Gastrocnemius medialis (tissue), 4 donors: Measurements from ENCODE around the gene C18orf63. TPM values are rescaled to one million over a fixed set of nuclear protein-coding genes. Genes with fewer than 3 reads are reported as not detected.

Experiments
- ATAC-seq, 2 donors: fragments of 150-250 bp; one replicate each; pipeline ENCODE4 v1.9.1; 2016
- DNase-seq, 2 donors: peaks; one replicate each; pipeline ENCODE4 v3.0.0-alpha.2; 2019
- H3K27ac ChIP-seq, 4 donors: fragments of 200-600 bp; sonication (generic); 1 replicate in 1 of 4; 2 replicates in 3 of 4; pipeline ENCODE4 v1.5.1; 2016 to 2018; ENCODE audit warnings: mild to moderate bottlenecking in 2 of 4, moderate library complexity in 1 of 4
- H3K27me3 ChIP-seq, 3 donors: fragments of 200-600 bp; sonication (generic) in 2 of 3; 1 replicate in 1 of 3; 2 replicates in 2 of 3; pipeline versions ENCODE4 v1.5.1 to v1.6.0; 2016 to 2019; ENCODE audit warnings: mild to moderate bottlenecking in 1 of 3, moderate library complexity in 1 of 3
- H3K36me3 ChIP-seq, 2 donors: fragments of 200-600 bp; sonication (generic) in 1 of 2; one replicate each; pipeline ENCODE4 v1.5.1; 2017 to 2018
- H3K4me1 ChIP-seq, 2 donors: fragments of 200-600 bp; sonication (generic) in 1 of 2; one replicate each; pipeline ENCODE4 v1.5.1; 2016 to 2017; ENCODE audit warnings: mild to moderate bottlenecking in 2 of 2
- H3K4me3 ChIP-seq, 4 donors: fragments of 200-600 bp; sonication (generic) in 3 of 4; 1 replicate in 1 of 4; 2 replicates in 3 of 4; pipeline ENCODE4 v1.5.1; 2016 to 2019; ENCODE audit warnings: mild to moderate bottlenecking in 2 of 4
- H3K9me3 ChIP-seq, 3 donors: fragments of 200-600 bp; sonication (generic) in 2 of 3; 1 replicate in 1 of 3; 2 replicates in 2 of 3; pipeline ENCODE4 v1.5.1; 2016 to 2019
- POLR2A ChIP-seq, 2 donors: fragments of 450-650 bp; IDR thresholded peaks; one replicate each; pipeline ENCODE4 v1.6.1; 2017; ENCODE audit warnings: antibody characterized with exemption in 2 of 2, mild to moderate bottlenecking in 2 of 2, moderate library complexity in 2 of 2
- in situ Hi-C, 4 donors: fragments of 200-750 bp; cut with MboI; loops; one replicate each; pipeline versions ENCODE4 v1.15.0 to v1.8.0; 2017; ENCODE audit warnings: low sequenced_read_pairs in 4 of 4
- intact Hi-C: fragments of 100-400 bp; cut with DNase I; formaldehyde crosslinking; loops from one replicate; pipeline ENCODE4 v1.15.1; 2023; ENCODE audit warnings: low total_unique reads
- total RNA-seq, 4 donors: library from RNA; depleted of rRNA; stranded (reverse); fragments of >200 nt; gene quantifications; one replicate each; pipeline versions ENCODE4 v1.1.0 to v1.2.3, GENCODE V29; 2016
- TF ChIP-seq, protein P1 (sequence below), 5 experiments: fragments of 450-650 bp in 3 of 5; fragments of 200-600 bp in 2 of 5; sonication (generic) in 2 of 5; IDR thresholded peaks in 4 of 5; conservative IDR thresholded peaks in 1 of 5; 1 replicate in 4 of 5; 2 replicates in 1 of 5; pipeline ENCODE4 v1.5.1; 2016 to 2019; ENCODE audit warnings: antibody characterized with exemption in 5 of 5, mild to moderate bottlenecking in 3 of 5, moderate library complexity in 3 of 5

The C18orf63 gene
- total RNA-seq, 4 donors from 2014 or later = not detected

- no peak for TF ChIP-seq POLR2A (IDR thresholded peaks at IDR 0.05)
- TF ChIP-seq, protein P1, sequence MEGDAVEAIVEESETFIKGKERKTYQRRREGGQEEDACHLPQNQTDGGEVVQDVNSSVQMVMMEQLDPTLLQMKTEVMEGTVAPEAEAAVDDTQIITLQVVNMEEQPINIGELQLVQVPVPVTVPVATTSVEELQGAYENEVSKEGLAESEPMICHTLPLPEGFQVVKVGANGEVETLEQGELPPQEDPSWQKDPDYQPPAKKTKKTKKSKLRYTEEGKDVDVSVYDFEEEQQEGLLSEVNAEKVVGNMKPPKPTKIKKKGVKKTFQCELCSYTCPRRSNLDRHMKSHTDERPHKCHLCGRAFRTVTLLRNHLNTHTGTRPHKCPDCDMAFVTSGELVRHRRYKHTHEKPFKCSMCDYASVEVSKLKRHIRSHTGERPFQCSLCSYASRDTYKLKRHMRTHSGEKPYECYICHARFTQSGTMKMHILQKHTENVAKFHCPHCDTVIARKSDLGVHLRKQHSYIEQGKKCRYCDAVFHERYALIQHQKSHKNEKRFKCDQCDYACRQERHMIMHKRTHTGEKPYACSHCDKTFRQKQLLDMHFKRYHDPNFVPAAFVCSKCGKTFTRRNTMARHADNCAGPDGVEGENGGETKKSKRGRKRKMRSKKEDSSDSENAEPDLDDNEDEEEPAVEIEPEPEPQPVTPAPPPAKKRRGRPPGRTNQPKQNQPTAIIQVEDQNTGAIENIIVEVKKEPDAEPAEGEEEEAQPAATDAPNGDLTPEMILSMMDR (IDR thresholded peaks at IDR 0.05 in 4 of 5, conservative IDR thresholded peaks at IDR 0.05 in 1 of 5) = no peak
- in situ Hi-C loops (no loop called here), intact Hi-C loops (loop anchor here (10.0 kb wide), 1 partner anchor 906 kb away; the partner anchor contains the start of gene PTGR3)
Measured at GRCh38 chr18:74299162-74299561, 16.5 kb upstream of the C18orf63 start.

GRCh38 chr18:74299746-74300145 lies 15.9 kb upstream of the C18orf63 start:
- Histone ChIP-seq H3K4me3 (no peak overlapping the region), H3K27ac (no peak overlapping the region), H3K27me3 (no peaks in the 10 kb centered on the region), H3K36me3 (no peaks in the 10 kb centered on the region), H3K9me3 (no peaks in the 10 kb centered on the region), H3K4me1 (no peaks in the 10 kb centered on the region)
- TF ChIP-seq, protein P1 (IDR thresholded peaks at IDR 0.05 in 4 of 5, conservative IDR thresholded peaks at IDR 0.05 in 1 of 5) = no peak
- no peak for TF ChIP-seq POLR2A (IDR thresholded peaks at IDR 0.05)
- in situ Hi-C loops = no loop called here
- intact Hi-C loops = loop anchor here (10.0 kb wide), 1 partner anchor 905 kb away; the partner anchor contains the start of gene PTGR3
- ATAC-seq (no peak), DNase-seq (no peak)

More at GRCh38 chr18:74299162-74299561, 16.5 kb upstream of the C18orf63 start:
- no peaks in the 10 kb centered on the region for H3K27me3 ChIP-seq
- no peaks in the 10 kb centered on the region for H3K4me1 ChIP-seq
- no peaks in the 10 kb centered on the region for H3K36me3 ChIP-seq
- H3K27ac ChIP-seq = no peak overlapping the region
- DNase-seq (no peak), ATAC-seq (no peak)
- H3K4me3 ChIP-seq = no peak overlapping the region
- H3K9me3 ChIP-seq = no peaks in the 10 kb centered on the region

- intact Hi-C loops = no loop called here
- Histone ChIP-seq H3K4me3 (no peak overlapping the region), H3K36me3 (no peaks in the 10 kb centered on the region), H3K4me1 (no peaks in the 10 kb centered on the region), H3K27ac (no peak overlapping the region), H3K9me3 (no peaks in the 10 kb centered on the region), H3K27me3 (no peaks in the 10 kb centered on the region)
- DNase-seq = no peak
- ATAC-seq = no peak
- in situ Hi-C loops = no loop called here
- TF ChIP-seq, protein P1 (IDR thresholded peaks at IDR 0.05 in 4 of 5, conservative IDR thresholded peaks at IDR 0.05 in 1 of 5) = no peak
- no peak for TF ChIP-seq POLR2A (IDR thresholded peaks at IDR 0.05)
Measured at GRCh38 chr18:74303306-74303705, 12.3 kb upstream of the C18orf63 start.

- TF ChIP-seq POLR2A (IDR thresholded peaks at IDR 0.05) = no peak
- no peaks in the 10 kb centered on the region for H3K36me3 ChIP-seq
- H3K4me3 ChIP-seq = no peak overlapping the region
- H3K9me3 ChIP-seq = no peaks in the 10 kb centered on the region
- H3K4me1 ChIP-seq = no peaks in the 10 kb centered on the region
- in situ Hi-C loops (no loop called here), intact Hi-C loops (no loop called here)
- H3K27ac ChIP-seq = no peak overlapping the region
- ATAC-seq (no peak), DNase-seq (no peak)
- H3K27me3 ChIP-seq = no peaks in the 10 kb centered on the region
Measured at GRCh38 chr18:74303936-74304335, 11.7 kb upstream of the C18orf63 start.

- no peak overlapping the region for H3K4me3 ChIP-seq
- in situ Hi-C loops (no loop called here), intact Hi-C loops (no loop called here)
- no peaks in the 10 kb centered on the region for H3K36me3 ChIP-seq
- H3K9me3 ChIP-seq = no peaks in the 10 kb centered on the region
- no peaks in the 10 kb centered on the region for H3K4me1 ChIP-seq
- DNase-seq (no peak), ATAC-seq (no peak)
- H3K27ac ChIP-seq = no peak overlapping the region
- no peak for TF ChIP-seq POLR2A (IDR thresholded peaks at IDR 0.05)
- TF ChIP-seq, protein P1 (IDR thresholded peaks at IDR 0.05 in 4 of 5, conservative IDR thresholded peaks at IDR 0.05 in 1 of 5) = no peak
- H3K27me3 ChIP-seq = no peaks in the 10 kb centered on the region
Measured at GRCh38 chr18:74310411-74310810, 5.2 kb upstream of the C18orf63 start.
